Endothelial cell of umbilical vein (primary cell): ENCODE measurements around the gene PARP8.
"Not testable (repeated sequence)": the region's sequence is repeated elsewhere in the genome, so short reads cannot be mapped to it uniquely, and the experiment has no call there.

Source experiments
- EZH2 ChIP-seq: IDR thresholded peaks from 2 replicates; pipeline ENCODE4 v1.6.1; 2012; ENCODE audit warnings: borderline replicate concordance, low read depth, mild to moderate bottlenecking, moderate library complexity, low read length, inconsistent platforms; ENCODE audit not compliant: severe bottlenecking
- POLR2A ChIP-seq: IDR thresholded peaks from 2 replicates; pipeline ENCODE4 v1.6.1; 2012; ENCODE audit warnings: low read depth, mild to moderate bottlenecking, control low read depth, low read length
- POLR2AphosphoS5 ChIP-seq: IDR thresholded peaks from 2 replicates; pipeline ENCODE4 v1.6.1; 2012; ENCODE audit warnings: low read depth, mild to moderate bottlenecking, control low read depth, low read length, moderate library complexity; ENCODE audit not compliant: insufficient read depth
- TF ChIP-seq, protein P1 (sequence below), 2 donors: IDR thresholded peaks; 1 replicate in 1 of 2; 2 replicates in 1 of 2; pipeline ENCODE4 v1.5.1; 2011; ENCODE audit warnings: low read length in 2 of 2, mild to moderate bottlenecking in 2 of 2, moderate library complexity in 2 of 2, control low read depth in 1 of 2, inconsistent platforms in 1 of 2, low read depth in 1 of 2; ENCODE audit not compliant: insufficient read depth in 1 of 2; ENCODE audit errors: extremely low read depth in 1 of 2

DNA sequence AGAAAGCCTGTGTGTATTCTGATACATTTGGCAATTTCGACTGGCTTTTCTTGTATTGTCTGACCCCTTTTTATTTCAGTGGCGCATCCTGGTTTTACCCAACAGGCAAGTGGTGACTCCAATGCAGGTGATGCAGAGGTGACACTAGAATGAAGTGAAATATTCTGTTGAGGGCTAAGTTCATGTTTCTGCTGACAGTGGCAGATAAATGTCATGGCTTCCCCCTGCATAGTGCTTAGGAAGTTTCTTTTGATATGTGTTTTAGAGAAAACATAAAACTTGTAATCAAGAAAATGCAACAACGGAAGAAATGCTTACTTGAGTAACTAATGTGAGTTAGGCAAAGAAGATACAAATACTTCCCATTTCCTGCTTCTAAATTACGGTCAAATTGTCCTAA is 13.1 kb downstream of the PARP8 start:
- not testable (repeated sequence) for TF ChIP-seq POLR2A, EZH2, POLR2AphosphoS5
- TF ChIP-seq, protein P1, sequence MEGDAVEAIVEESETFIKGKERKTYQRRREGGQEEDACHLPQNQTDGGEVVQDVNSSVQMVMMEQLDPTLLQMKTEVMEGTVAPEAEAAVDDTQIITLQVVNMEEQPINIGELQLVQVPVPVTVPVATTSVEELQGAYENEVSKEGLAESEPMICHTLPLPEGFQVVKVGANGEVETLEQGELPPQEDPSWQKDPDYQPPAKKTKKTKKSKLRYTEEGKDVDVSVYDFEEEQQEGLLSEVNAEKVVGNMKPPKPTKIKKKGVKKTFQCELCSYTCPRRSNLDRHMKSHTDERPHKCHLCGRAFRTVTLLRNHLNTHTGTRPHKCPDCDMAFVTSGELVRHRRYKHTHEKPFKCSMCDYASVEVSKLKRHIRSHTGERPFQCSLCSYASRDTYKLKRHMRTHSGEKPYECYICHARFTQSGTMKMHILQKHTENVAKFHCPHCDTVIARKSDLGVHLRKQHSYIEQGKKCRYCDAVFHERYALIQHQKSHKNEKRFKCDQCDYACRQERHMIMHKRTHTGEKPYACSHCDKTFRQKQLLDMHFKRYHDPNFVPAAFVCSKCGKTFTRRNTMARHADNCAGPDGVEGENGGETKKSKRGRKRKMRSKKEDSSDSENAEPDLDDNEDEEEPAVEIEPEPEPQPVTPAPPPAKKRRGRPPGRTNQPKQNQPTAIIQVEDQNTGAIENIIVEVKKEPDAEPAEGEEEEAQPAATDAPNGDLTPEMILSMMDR (IDR thresholded peaks at IDR 0.05; ENCODE audit: extremely low read depth in 1 of 2, insufficient read depth in 1 of 2, low read depth in 1 of 2, low read length in 2 of 2), result not testable (repeated sequence)
